Lung (tissue), 12 donors: Measurements from ENCODE around the gene FERD3L. TPM values are rescaled to one million over a fixed set of nuclear protein-coding genes. Genes with fewer than 3 reads are reported as not detected.

Source experiments
- ATAC-seq: fragments of 200-7000 bp; cut with Tn5 transposase; one replicate; pipeline ENCODE4 v1.9.1; 2020; ENCODE audit warnings: moderate number of reproducible peaks; ENCODE audit not compliant: insufficient read depth, low FRiP score
- DNase-seq, 3 donors: peaks; one replicate each; pipeline ENCODE4 v3.0.0-alpha.2; 2013 to 2017
- H3K27ac ChIP-seq, 2 donors: one replicate each; pipeline ENCODE4 v1.5.1; 2013; ENCODE audit warnings: mild to moderate bottlenecking in 2 of 2, moderate library complexity in 2 of 2, control low read depth in 1 of 2, inconsistent platforms in 1 of 2, low read depth in 1 of 2, low read length in 1 of 2
- H3K27me3 ChIP-seq, 3 donors: one replicate each; pipeline ENCODE4 v1.5.1; 2013; ENCODE audit warnings: low read length in 2 of 3; ENCODE audit not compliant: control insufficient read depth in 3 of 3, insufficient read depth in 3 of 3
- H3K36me3 ChIP-seq, 4 donors: one replicate each; pipeline ENCODE4 v1.5.1; 2013; ENCODE audit warnings: low read length in 4 of 4, mild to moderate bottlenecking in 1 of 4, moderate library complexity in 1 of 4; ENCODE audit not compliant: control insufficient read depth in 4 of 4, insufficient read depth in 4 of 4
- H3K4me1 ChIP-seq, 5 donors: one replicate each; pipeline ENCODE4 v1.5.1; 2013; ENCODE audit warnings: low read length in 5 of 5, mild to moderate bottlenecking in 2 of 5, moderate library complexity in 1 of 5; ENCODE audit not compliant: control insufficient read depth in 5 of 5, insufficient read depth in 5 of 5
- H3K4me3 ChIP-seq: one replicate; pipeline ENCODE4 v1.5.1; 2013; ENCODE audit warnings: mild to moderate bottlenecking, control low read depth, moderate library complexity
- H3K9ac ChIP-seq, 2 donors: one replicate each; pipeline ENCODE4 v1.5.1; 2013; ENCODE audit warnings: low read length in 2 of 2, control low read depth in 1 of 2; ENCODE audit not compliant: insufficient read depth in 1 of 2
- H3K9me3 ChIP-seq, 4 donors: one replicate each; pipeline ENCODE4 v1.5.1; 2013; ENCODE audit warnings: low read length in 3 of 4, mild to moderate bottlenecking in 1 of 4, moderate library complexity in 1 of 4; ENCODE audit not compliant: control insufficient read depth in 4 of 4, insufficient read depth in 3 of 4
- CTCF ChIP-seq: IDR thresholded peaks from 2 replicates; pipeline ENCODE4 v1.5.1; 2012; ENCODE audit warnings: mild to moderate bottlenecking; ENCODE audit errors: control extremely low read depth, extremely low read depth
- WGBS, 2 donors: extraction: QIAGEN DNeasy Blood & Tissue Kit; methylation state at CpG; one replicate each; pipeline ENCODE4 v1.1.7; 2013; 5-methylcytosine and 5-hydroxymethylcytosine counted together
- polyA plus RNA-seq, 2 donors: library from polyadenylated mRNA; stranded (reverse); fragments of 200-250 nt; gene quantifications; one replicate each; pipeline ENCODE4 v1.2.1, GENCODE V29; 2013
- total RNA-seq, 2 donors: library from RNA; depleted of rRNA in 1 of 2; stranded (reverse); fragments of >200 nt in 1 of 2; gene quantifications; one replicate each; pipeline ENCODE4 v1.2.1, GENCODE V29; 2014 to 2021
- donor health status: control.
- donor health status: control.
- donor health status: Bipolar disorder and iron deficiency.
- donor health status: healthy.
- donor health status: DM: yes; HTN: yes; CAD: no.

Gene FERD3L
- total and polyA plus RNA-seq, 4 donors = not detected

- 13 to 25% methylated on average over 5 of the region's 5 CpGs for WGBS, 2 donors
- no peak for ATAC-seq
- H3K27ac ChIP-seq = no peak overlapping the region
- no peak for TF ChIP-seq CTCF
- no peak overlapping the region for H3K4me3 ChIP-seq
- no peaks in the 10 kb centered on the region for H3K27me3 ChIP-seq
- DNase-seq = peak in 1 of 3 donors; percentile 0
- H3K9ac ChIP-seq = no peak overlapping the region
- peaks cover 0 to 3% (median 0%) of the 10 kb centered on the region in 5 donors for H3K4me1 ChIP-seq
- H3K36me3 ChIP-seq = no peaks in the 10 kb centered on the region
- H3K9me3 ChIP-seq = peaks cover 0 to 5% (median 1%) of the 10 kb centered on the region in 4 donors
These were observed 32.0 kb upstream of the FERD3L start for GRCh38 chr7:19177269-19177668.

GRCh38 chr7:19175241-19175640, 30.0 kb upstream of the FERD3L start:
- Histone ChIP-seq H3K4me1 (no peaks in the 10 kb centered on the region), H3K9me3 (no peaks in the 10 kb centered on the region), H3K4me3 (no peak overlapping the region), H3K36me3 (no peaks in the 10 kb centered on the region), H3K27me3 (no peaks in the 10 kb centered on the region), H3K9ac (no peak overlapping the region), H3K27ac (no peak overlapping the region)
- ATAC-seq (no peak), DNase-seq (no peak)
- WGBS, 2 donors = 60 to 75% methylated on average over 3 of the region's 3 CpGs
- TF ChIP-seq CTCF = no peak

- DNase-seq (no peak), ATAC-seq (no peak)
- no peak overlapping the region for H3K9ac ChIP-seq
- H3K27me3 ChIP-seq = no peaks in the 10 kb centered on the region
- no peaks in the 10 kb centered on the region for H3K4me1 ChIP-seq
- no peaks in the 10 kb centered on the region for H3K9me3 ChIP-seq
- H3K27ac ChIP-seq = no peak overlapping the region
- H3K36me3 ChIP-seq = no peaks in the 10 kb centered on the region
- no peak overlapping the region for H3K4me3 ChIP-seq
- no peak for TF ChIP-seq CTCF
- 53 to 79% methylated on average over 3 of the region's 3 CpGs for WGBS, 2 donors
These were observed 16.4 kb upstream of the FERD3L start for GRCh38 chr7:19161671-19162070.

GRCh38 chr7:19146699-19147098, 1.5 kb upstream of the FERD3L start:
- H3K27me3 ChIP-seq = peaks cover 9 to 63% (median 41%) of the 10 kb centered on the region in 3 donors
- WGBS, 2 donors = 7 to 8% methylated on average over 4 of the region's 4 CpGs
- no peak for TF ChIP-seq CTCF
- peak in 2 of 3 donors; percentile 16 to 60 for DNase-seq
- H3K9ac ChIP-seq = no peak overlapping the region
- H3K4me3 ChIP-seq = no peak overlapping the region
- no peak for ATAC-seq
- H3K4me1 ChIP-seq = peaks cover 0 to 7% (median 0%) of the 10 kb centered on the region in 5 donors
- peaks cover 0 to 16% (median 0%) of the 10 kb centered on the region in 4 donors for H3K9me3 ChIP-seq
- no peaks in the 10 kb centered on the region for H3K36me3 ChIP-seq
- no peak overlapping the region for H3K27ac ChIP-seq
